Thyroid gland (tissue), 4 donors: Measurements from ENCODE around the gene PTPRC. TPM values are rescaled to one million over a fixed set of nuclear protein-coding genes. Genes with fewer than 3 reads are reported as not detected.

Source experiments
- DNase-seq, 2 donors: peaks; one replicate each; pipeline ENCODE4 v3.0.0-alpha.2; 2019
- H3K27ac ChIP-seq, 3 donors: fragments of 200-600 bp; sonication (generic); 1 replicate in 2 of 3; 2 replicates in 1 of 3; pipeline ENCODE4 v1.5.1; 2016 to 2019; ENCODE audit warnings: mild to moderate bottlenecking in 1 of 3, moderate library complexity in 1 of 3
- H3K27me3 ChIP-seq: fragments of 200-600 bp; sonication (generic); one replicate; pipeline ENCODE4 v1.5.1; 2019
- H3K36me3 ChIP-seq, 2 donors: fragments of 200-600 bp; sonication (generic); one replicate each; pipeline ENCODE4 v1.5.1; 2016 to 2019
- H3K4me1 ChIP-seq, 2 donors: fragments of 200-600 bp; sonication (generic); one replicate each; pipeline ENCODE4 v1.5.1; 2017 to 2019
- H3K4me3 ChIP-seq, 3 donors: fragments of 200-600 bp; sonication (generic); replicated peaks in 1 of 3; 1 replicate in 2 of 3; 2 replicates in 1 of 3; pipeline ENCODE4 v1.5.1; 2016; ENCODE audit warnings: mild to moderate bottlenecking in 1 of 3
- H3K9me3 ChIP-seq: fragments of 200-600 bp; sonication (generic); one replicate; pipeline ENCODE4 v1.5.1; 2017
- POLR2A ChIP-seq, 2 donors: fragments of 450-650 bp; IDR thresholded peaks; one replicate each; pipeline ENCODE4 v1.6.1; 2017; ENCODE audit warnings: antibody characterized with exemption in 2 of 2, mild to moderate bottlenecking in 2 of 2, moderate library complexity in 1 of 2
- WGBS, 2 donors: methylation state at CpG; one replicate each; pipeline ENCODE4 v1.1.5; 2017; 5-methylcytosine and 5-hydroxymethylcytosine counted together
- intact Hi-C: fragments of 100-400 bp; cut with DNase I; formaldehyde crosslinking; loops from one replicate; pipeline ENCODE4 v1.15.1; 2023
- total RNA-seq, 4 donors: library from RNA; depleted of rRNA; stranded (reverse); fragments of >200 nt; gene quantifications; one replicate each; pipeline ENCODE4 v1.2.3, GENCODE V29; 2016
- TF ChIP-seq, protein P1 (sequence below), 6 experiments: fragments of 200-600 bp in 3 of 6; fragments of 450-650 bp in 3 of 6; sonication (generic) in 3 of 6; IDR thresholded peaks; one replicate each; pipeline ENCODE4 v1.5.1; 2016 to 2019; ENCODE audit warnings: antibody characterized with exemption in 6 of 6, mild to moderate bottlenecking in 2 of 6, inconsistent platforms in 1 of 6, moderate library complexity in 1 of 6

The PTPRC gene
- total RNA-seq, 4 donors from 2014 or later = 11.5 to 23.8 (median 16.9) TPM

DNA sequence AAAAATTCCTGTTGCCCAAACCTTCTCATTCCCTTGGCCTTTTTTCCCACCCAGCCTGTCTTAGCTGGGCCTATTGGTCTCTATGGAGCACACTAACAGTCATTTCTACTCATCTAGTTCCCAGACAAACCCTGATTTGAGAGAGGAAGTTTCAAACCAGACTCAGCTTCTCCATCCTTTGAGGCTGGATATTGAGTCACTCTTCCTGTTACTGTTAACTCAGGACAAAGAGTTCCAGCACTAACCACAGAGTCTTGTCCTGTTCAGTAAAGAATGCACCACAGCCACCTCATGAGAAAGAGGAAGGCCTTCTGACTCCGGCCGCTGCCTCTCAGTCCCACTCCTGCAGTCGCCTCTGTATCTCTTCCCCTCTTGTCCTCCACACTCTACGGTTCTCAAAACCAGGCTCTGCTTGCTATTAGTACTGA lies 137.8 kb downstream of the PTPRC start:
- Histone ChIP-seq H3K4me1 (no peaks in the 10 kb centered on the region), H3K27me3 (no peaks in the 10 kb centered on the region), H3K36me3 (no peaks in the 10 kb centered on the region), H3K4me3 (no peak overlapping the region), H3K9me3 (no peaks in the 10 kb centered on the region), H3K27ac (peak overlapping the region in 1 of 3 donors; percentile 18)
- WGBS, 2 donors = 77 to 80% methylated on average over 4 of the region's 4 CpGs
- DNase-seq = no peak
- intact Hi-C loops = no loop called here
- TF ChIP-seq, protein P1, sequence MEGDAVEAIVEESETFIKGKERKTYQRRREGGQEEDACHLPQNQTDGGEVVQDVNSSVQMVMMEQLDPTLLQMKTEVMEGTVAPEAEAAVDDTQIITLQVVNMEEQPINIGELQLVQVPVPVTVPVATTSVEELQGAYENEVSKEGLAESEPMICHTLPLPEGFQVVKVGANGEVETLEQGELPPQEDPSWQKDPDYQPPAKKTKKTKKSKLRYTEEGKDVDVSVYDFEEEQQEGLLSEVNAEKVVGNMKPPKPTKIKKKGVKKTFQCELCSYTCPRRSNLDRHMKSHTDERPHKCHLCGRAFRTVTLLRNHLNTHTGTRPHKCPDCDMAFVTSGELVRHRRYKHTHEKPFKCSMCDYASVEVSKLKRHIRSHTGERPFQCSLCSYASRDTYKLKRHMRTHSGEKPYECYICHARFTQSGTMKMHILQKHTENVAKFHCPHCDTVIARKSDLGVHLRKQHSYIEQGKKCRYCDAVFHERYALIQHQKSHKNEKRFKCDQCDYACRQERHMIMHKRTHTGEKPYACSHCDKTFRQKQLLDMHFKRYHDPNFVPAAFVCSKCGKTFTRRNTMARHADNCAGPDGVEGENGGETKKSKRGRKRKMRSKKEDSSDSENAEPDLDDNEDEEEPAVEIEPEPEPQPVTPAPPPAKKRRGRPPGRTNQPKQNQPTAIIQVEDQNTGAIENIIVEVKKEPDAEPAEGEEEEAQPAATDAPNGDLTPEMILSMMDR (IDR thresholded peaks at IDR 0.05) = no peak
- TF ChIP-seq POLR2A (IDR thresholded peaks at IDR 0.05) = no peak

DNA sequence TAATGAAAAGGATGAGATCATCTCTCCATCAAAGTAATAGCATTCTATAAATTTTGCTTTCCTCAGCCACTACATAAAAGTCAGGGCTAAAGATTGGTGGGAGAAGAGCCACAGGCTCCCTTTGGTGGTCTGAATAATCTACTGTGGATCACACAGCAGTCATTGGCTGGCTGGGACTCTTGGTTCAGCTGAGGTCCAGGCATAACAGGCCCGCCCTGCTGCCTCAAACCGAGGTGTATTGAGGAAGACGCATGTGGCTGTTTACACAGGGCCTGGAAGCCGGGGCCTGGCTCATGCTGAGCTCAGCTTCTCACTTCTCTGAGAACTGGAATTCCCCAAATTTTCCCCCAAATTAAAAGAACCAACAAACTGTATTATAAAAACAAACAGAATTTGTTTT lies 139.2 kb downstream of the PTPRC start:
- Histone ChIP-seq H3K27me3 (no peaks in the 10 kb centered on the region), H3K4me3 (no peak overlapping the region), H3K9me3 (no peaks in the 10 kb centered on the region), H3K4me1 (no peaks in the 10 kb centered on the region), H3K36me3 (no peaks in the 10 kb centered on the region), H3K27ac (no peak overlapping the region)
- TF ChIP-seq, protein P1 (IDR thresholded peaks at IDR 0.05) = no peak
- no peak for TF ChIP-seq POLR2A (IDR thresholded peaks at IDR 0.05)
- intact Hi-C loops = no loop called here
- DNase-seq = no peak
- 67 to 79% methylated on average over 4 of the region's 4 CpGs for WGBS, 2 donors

DNA sequence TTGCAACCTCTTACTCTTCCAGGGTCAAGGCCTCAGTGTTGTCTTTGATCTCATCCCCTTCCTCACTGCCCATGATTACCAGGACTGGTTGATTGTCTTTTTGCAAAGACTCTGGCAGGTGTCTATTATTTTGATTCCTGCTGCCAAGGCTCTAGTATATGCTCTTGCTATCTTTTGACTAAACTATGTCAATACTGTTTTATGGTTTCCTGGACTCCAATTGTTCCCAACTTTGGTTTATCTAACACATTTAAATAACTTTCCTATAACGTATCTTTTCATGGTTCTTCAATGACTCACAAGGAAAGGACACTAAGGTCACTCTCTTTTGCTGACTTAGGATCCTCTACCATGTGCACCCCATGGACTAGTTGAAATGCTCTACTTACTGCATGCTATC lies 141.5 kb downstream of the PTPRC start:
- 75 to 82% methylated on average over 1 of the region's 1 CpG for WGBS, 2 donors

DNA sequence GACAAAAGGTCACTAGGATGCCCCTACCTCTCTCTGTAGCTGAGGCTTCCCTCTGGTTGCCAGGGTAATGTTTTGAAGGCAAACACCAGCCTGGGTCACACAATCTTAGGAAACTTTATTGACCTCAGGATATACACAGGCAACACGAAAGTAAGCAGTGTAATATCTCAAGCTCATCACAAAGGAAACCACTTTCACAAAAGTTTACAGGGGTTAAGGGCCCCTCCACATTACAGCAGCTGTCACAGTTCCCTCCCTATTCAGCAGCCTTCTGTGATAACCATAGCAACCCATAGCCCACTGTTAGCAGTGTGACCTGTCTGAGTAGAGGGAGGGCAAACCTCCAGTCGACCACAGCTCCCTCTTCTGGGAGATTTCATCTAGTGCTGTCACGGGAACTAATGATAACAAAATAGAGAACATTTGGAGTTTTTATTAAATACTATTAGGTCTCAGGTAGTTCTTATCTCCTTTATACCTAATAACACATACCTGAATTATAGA lies 149.8 kb downstream of the PTPRC start:
- no peak for TF ChIP-seq POLR2A (IDR thresholded peaks at IDR 0.05)
- TF ChIP-seq, protein P1 (IDR thresholded peaks at IDR 0.05) = no peak
- Histone ChIP-seq H3K27ac (no peak overlapping the region), H3K4me3 (no peak overlapping the region), H3K27me3 (no peaks in the 10 kb centered on the region), H3K9me3 (no peaks in the 10 kb centered on the region), H3K4me1 (no peaks in the 10 kb centered on the region), H3K36me3 (no peaks in the 10 kb centered on the region)
- 55 to 56% methylated on average over 3 of the region's 3 CpGs for WGBS, 2 donors
- DNase-seq = no peak
- intact Hi-C loops = no loop called here

More for the DNA sequence above, 141.5 kb downstream of the PTPRC start:
- Histone ChIP-seq H3K4me3 (no peak overlapping the region), H3K36me3 (no peaks in the 10 kb centered on the region), H3K27ac (no peak overlapping the region), H3K27me3 (no peaks in the 10 kb centered on the region), H3K9me3 (no peaks in the 10 kb centered on the region), H3K4me1 (no peaks in the 10 kb centered on the region)
- TF ChIP-seq, protein P1 (IDR thresholded peaks at IDR 0.05) = no peak
- no peak for TF ChIP-seq POLR2A (IDR thresholded peaks at IDR 0.05)
- no peak for DNase-seq
- intact Hi-C loops = no loop called here

- DNase-seq = no peak
- intact Hi-C loops = no loop called here
- no peaks in the 10 kb centered on the region for H3K9me3 ChIP-seq
- no peaks in the 10 kb centered on the region for H3K36me3 ChIP-seq
- no peak overlapping the region for H3K27ac ChIP-seq
- TF ChIP-seq, protein P1 (IDR thresholded peaks at IDR 0.05) = no peak
- no peak for TF ChIP-seq POLR2A (IDR thresholded peaks at IDR 0.05)
- no peak overlapping the region for H3K4me3 ChIP-seq
- WGBS, 2 donors = 91 to 94% methylated on average over 3 of the region's 3 CpGs
- no peaks in the 10 kb centered on the region for H3K4me1 ChIP-seq
- no peaks in the 10 kb centered on the region for H3K27me3 ChIP-seq
Measured at GRCh38 chr1:198793714-198794113, 154.9 kb downstream of the PTPRC start.
